Left renal cortex interstitium (tissue), 4 donors: ENCODE measurements around the gene ANKRD11. TPM values are rescaled to one million over a fixed set of nuclear protein-coding genes. Genes with fewer than 3 reads are reported as not detected.
"Not testable (repeated sequence)": the region's sequence is repeated elsewhere in the genome, so short reads cannot be mapped to it uniquely, and the experiment has no call there.

ENCODE experiments used
- DNase-seq, 4 donors: peaks; one replicate each; pipeline ENCODE4 v3.0.0-alpha.2; 2013; ENCODE audit warnings: low read depth in 4 of 4, low spot score in 2 of 4, missing footprints in 1 of 4
- polyA plus RNA-seq, 4 donors: library from polyadenylated mRNA; unstranded; fragments of 120-200 nt; gene quantifications; one replicate each; pipeline ENCODE4 v1.2.1, GENCODE V29; 2013; ENCODE audit not compliant: insufficient read length in 4 of 4

Gene ANKRD11
- polyA plus RNA-seq, 4 donors = 80.8 to 129 (median 102) TPM

DNA sequence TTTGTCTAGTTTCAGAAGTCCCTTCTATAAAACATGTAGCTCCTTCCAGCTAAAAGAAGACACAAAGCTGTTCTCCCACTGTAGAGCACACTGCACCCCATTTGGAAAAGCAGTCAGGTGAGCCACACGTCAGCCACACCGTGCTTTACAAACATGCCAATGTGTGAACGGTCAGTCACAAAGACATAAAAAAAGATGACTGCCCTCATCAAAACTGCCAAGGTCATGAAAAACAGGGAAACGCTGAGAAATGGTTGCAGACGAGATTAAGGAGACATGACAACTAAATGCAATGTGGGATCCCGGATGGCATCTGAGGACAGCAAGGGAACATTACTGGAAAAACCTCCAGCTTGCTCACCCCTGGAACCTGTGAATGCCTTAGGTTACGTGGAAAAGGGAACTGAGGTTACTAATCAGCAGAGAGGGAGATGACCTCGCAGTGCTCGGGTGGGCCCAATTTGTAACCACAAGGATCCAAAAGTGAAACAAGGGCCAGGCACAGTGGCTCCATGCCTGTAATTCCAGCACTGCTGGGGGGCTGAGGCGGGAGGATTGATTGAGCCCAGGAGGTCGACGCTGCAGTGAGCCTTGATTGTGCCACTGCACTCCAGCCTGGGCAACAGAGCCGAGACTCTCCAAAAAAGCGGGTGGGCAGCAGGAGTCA, 8.1 kb downstream of the ANKRD11 start:
- no peak for DNase-seq

DNA sequence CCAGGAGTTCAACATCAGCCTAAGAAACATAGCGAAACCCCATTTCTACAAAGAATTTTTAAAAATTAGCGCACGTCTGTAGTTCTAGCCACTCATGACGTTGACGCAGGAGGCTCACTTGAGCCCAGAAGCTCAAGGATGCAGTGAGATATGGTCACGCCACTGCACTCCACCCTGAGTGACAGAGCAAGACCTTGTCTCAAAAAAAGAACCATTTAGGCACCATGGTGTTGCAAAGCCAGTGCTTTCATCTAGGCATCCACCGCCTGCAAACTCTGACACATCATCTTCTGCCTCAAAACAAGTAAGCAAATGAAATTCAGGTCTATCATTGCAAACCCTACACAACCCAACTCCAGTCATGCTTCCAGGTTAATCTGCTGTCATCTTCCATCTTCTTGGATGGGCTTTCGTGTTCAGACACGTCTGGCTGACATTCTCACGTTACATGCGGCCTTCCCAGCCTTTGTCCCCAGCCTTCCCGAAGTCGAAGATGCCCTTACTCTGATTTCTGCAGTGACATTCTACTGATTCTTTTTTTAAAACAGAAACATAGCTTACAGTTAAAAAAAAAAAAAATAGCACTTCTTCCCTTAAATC, 8.9 kb downstream of the ANKRD11 start:
- DNase-seq = no peak

DNA sequence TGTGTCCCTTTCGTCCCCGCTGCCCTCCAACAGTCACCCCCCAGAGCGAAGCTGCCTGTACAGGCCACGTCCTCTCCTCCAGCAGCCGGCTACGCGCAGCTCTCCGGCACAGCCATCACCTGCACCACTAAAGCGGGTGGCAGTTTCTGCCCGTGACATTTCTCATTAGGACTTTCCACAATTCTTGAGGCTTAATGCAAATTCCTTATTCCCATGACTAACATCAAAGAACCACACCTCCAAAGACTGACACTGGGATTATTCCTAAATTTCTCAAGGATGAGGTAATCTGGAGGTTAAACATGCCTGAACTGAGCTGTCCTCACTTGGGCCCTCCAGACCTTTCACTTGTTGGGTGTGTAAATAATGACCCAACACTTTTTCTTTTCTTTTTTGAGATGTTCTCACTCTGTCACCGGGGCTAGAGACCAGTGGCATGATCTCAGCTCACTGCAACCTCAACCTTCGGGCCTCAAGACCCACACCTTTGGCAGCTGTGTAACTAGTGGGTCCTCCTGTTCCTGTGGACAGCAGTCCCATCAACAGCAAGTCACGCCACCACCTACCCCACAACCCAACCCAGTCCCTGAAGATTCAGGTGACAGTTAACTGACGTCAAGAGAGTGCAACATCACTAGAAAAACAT, 11.7 kb downstream of the ANKRD11 start:
- DNase-seq = no peak

- no peak for DNase-seq
These were observed 13.5 kb downstream of the ANKRD11 start for GRCh38 chr16:89476811-89477261.

DNA sequence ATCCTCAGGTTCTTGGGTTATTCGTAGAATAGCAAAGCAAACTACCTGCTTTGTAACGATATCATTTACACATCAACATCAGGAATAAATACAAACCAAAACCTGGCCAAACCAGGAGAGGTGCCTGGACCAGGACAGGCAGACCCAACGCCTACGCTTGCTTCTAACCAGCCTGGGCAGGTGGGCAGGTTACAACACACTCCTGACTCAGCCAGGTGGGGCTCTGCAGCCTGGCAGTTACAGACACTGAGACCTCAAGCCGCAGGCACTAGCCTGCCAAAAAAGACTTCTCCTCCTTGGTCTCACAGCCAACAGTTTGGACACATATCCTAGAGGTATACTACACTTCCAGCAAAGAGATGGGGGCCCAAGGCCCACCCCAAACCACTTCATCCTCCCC, 14.0 kb downstream of the ANKRD11 start:
- DNase-seq = no peak

DNA sequence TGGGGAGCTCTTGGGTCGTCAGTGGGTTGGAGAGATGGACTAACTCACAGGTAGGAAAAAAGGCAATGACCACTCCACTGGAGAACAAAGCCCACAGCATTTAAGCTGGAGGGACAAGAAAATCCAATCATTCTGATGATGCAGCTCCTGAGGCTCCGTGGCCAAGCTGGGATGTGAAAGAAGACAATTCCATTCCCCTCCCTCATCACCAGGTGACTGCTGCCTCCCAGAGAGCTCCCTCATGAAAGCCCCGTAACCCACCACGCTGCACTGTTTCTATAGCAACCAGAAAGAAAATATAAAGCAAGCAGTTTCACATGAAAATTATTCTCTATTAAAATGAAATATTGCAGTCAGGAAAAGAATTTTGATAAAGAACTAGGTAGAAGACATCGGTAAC, 15.2 kb downstream of the ANKRD11 start:
- DNase-seq = no peak

GRCh38 chr16:89473791-89474414, 16.5 kb downstream of the ANKRD11 start:
- no peak for DNase-seq

GRCh38 chr16:89473136-89473712, 17.1 kb downstream of the ANKRD11 start:
- DNase-seq = no peak

DNA sequence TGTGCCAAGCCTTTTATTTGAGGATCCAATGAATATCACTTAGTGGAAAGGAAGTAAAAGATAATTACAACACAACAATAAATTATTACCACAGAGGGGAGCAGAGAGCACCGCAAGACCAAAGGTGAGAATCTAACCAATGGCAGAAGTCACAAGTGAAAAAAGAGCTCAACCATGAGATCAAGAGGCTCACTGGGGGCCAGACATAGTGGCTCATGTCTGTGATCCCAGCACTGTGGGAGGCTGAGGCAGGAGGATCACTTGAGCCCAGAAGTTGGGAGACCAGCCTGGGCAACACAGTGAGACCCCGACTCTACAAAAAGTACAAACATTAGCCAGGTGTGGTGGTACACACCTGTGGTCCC, 17.7 kb downstream of the ANKRD11 start:
- DNase-seq = no peak

- DNase-seq = no peak
These were observed 23.0 kb downstream of the ANKRD11 start for GRCh38 chr16:89467382-89467781.

DNA sequence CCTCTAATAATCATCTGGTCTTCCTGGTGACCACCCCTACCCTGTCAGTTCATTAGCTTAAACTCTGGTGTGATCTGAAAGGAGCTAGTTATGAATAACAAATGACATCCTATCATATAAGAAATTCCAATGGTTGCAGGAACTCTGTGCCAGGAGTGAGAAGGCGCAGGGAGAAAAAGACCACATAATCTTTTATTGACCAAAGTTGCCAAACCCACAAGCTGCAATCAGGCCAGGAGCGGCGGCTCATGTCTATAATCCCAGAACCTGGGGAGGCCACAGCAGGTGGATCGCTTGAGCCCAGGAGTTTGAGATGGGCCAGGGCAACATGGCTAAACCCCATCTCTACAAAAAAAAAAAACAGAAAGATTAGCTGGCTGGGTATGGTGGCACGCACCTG, 23.4 kb downstream of the ANKRD11 start:
- no peak for DNase-seq

GRCh38 chr16:89463312-89463711, 27.0 kb downstream of the ANKRD11 start:
- DNase-seq = not testable (repeated sequence)

DNA sequence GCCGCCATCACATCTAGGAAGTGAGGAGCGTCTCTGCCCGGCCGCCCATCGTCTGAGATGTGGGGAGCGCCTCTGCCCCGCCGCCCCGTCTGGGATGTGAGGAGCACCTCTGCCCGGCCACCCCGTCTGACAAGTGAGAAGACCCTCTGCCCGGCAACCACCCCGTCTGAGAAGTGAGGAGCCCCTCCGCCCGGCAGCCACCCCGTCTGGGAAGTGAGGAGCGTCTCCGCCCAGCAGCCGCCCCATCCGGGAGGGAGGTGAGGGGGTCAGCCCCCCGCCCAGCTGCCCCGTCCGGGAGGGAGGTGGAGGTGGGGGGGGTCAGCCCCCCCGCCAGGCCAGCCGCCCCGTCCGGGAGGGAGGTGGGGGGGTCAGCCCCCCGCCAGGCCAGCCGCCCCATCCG, 27.7 kb downstream of the ANKRD11 start:
- DNase-seq = not testable (repeated sequence)

GRCh38 chr16:89461890-89462289, 28.5 kb downstream of the ANKRD11 start:
- DNase-seq = not testable (repeated sequence)

GRCh38 chr16:89460556-89460955, 29.8 kb downstream of the ANKRD11 start:
- DNase-seq = no peak

- no peak for DNase-seq
These were observed 31.4 kb downstream of the ANKRD11 start for GRCh38 chr16:89458967-89459366.

GRCh38 chr16:89458551-89458950, 31.8 kb downstream of the ANKRD11 start:
- no peak for DNase-seq

- DNase-seq = no peak
These were observed 33.9 kb downstream of the ANKRD11 start for GRCh38 chr16:89456419-89456959.

DNA sequence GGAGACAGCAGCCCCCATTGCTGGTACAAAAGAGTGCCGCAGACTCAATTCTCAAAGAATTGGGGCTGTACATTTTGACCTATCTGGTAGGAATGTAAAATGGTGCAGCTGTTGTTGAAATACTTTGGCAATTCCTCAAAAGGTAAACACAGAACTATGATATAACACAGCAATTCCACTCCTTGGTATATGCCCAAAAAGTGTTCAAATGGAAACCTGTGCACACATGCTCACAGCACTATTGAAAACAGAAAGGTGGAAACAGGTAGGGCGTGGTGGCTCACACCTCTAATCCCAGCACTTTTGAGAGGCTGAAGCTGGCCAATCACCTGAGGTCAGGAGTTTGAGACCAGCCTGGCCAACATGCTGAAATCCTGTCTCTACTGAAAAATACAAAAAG, 34.7 kb downstream of the ANKRD11 start:
- DNase-seq = no peak

DNA sequence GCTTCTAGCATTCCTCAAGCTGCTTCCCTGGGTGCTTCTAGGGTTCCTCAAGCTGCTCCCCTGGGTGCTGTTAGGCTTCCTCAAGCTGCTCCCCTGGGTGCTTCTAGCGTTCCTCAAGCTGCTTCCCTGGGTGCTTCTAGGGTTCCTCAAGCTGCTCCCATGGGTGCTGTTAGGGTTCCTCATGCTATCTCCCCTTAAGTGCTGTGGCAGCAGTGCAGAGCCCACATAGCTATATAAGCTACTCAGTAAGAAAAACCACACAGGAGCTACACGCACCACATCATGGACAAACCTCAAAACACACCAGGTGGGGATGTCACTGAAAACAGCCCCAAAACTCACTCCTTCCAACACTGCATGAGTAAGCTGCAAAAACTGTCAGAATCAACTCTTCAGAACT, 35.2 kb downstream of the ANKRD11 start:
- DNase-seq = no peak
